Testis (tissue), 3 donors: ENCODE results near the gene C5orf58. TPM values are rescaled to one million over a fixed set of nuclear protein-coding genes. Genes with fewer than 3 reads are reported as not detected.

Experiments used
- DNase-seq: peaks from one replicate; pipeline ENCODE4 v3.0.0-alpha.2; 2019
- H3K27ac ChIP-seq, 2 donors: fragments of 200-600 bp; sonication (generic); one replicate each; pipeline ENCODE4 v1.5.1; 2019
- H3K27me3 ChIP-seq: fragments of 200-600 bp; sonication (generic); one replicate; pipeline ENCODE4 v1.5.1; 2019
- H3K36me3 ChIP-seq: fragments of 200-600 bp; sonication (generic); one replicate; pipeline ENCODE4 v1.5.1; 2017; ENCODE audit warnings: low read depth; ENCODE audit errors: missing control alignments
- H3K4me1 ChIP-seq: fragments of 200-600 bp; sonication (generic); one replicate; pipeline ENCODE4 v1.5.1; 2019
- H3K4me3 ChIP-seq, 2 donors: fragments of 200-600 bp; sonication (generic); one replicate each; pipeline ENCODE4 v1.5.1; 2017 to 2019
- H3K9me3 ChIP-seq: fragments of 200-600 bp; sonication (generic); one replicate; pipeline ENCODE4 v1.5.1; 2017
- CTCF ChIP-seq, 3 experiments: fragments of 450-650 bp in 2 of 3; fragments of 200-600 bp in 1 of 3; sonication (generic) in 1 of 3; IDR thresholded peaks; one replicate each; pipeline ENCODE4 v1.5.1; 2016 to 2019; ENCODE audit warnings: antibody characterized with exemption in 3 of 3, mild to moderate bottlenecking in 2 of 3, moderate library complexity in 1 of 3
- POLR2A ChIP-seq: fragments of 450-650 bp; IDR thresholded peaks from one replicate; pipeline ENCODE4 v1.6.1; 2017; ENCODE audit warnings: antibody characterized with exemption, mild to moderate bottlenecking, moderate library complexity
- WGBS, 2 donors: methylation state at CpG; one replicate each; pipeline ENCODE4 v1.1.5; 2018; 5-methylcytosine and 5-hydroxymethylcytosine counted together
- intact Hi-C: fragments of 100-400 bp; cut with DNase I; formaldehyde crosslinking; loops from one replicate; pipeline ENCODE4 v1.15.1; 2023; ENCODE audit warnings: low total_unique reads
- polyA plus RNA-seq: library from polyadenylated mRNA; stranded (reverse); fragments of 350-450 nt; fragmentation: Illumina TruSeq; extraction: RNeasy Lipid Tissue Mini Kit (QIAGEN cat#74804); gene quantifications from one replicate; pipeline ENCODE4 v1.2.3, GENCODE V29; 2014; ENCODE audit warnings: low read depth, low replicate concordance; ENCODE audit not compliant: insufficient read depth
- total RNA-seq, 2 donors: library from RNA; depleted of rRNA; stranded (reverse); fragments of >200 nt; gene quantifications; one replicate each; pipeline ENCODE4 v1.2.3, GENCODE V29; 2016

C5orf58 gene
- total and polyA plus RNA-seq, 3 donors from 2014 or later = 40.9 to 266 (median 72.7) TPM

- TF ChIP-seq POLR2A = no peak
- TF ChIP-seq CTCF (IDR thresholded peaks at IDR 0.05) = no peak
- Histone ChIP-seq H3K27me3 (no peaks in the 10 kb centered on the region), H3K27ac (no peak overlapping the region), H3K4me1 (peaks cover 30% of the 10 kb centered on the region), H3K9me3 (no peaks in the 10 kb centered on the region), H3K4me3 (no peak overlapping the region), H3K36me3 (no peaks in the 10 kb centered on the region)
- 85 to 86% methylated on average over 8 of the region's 8 CpGs for WGBS, 2 donors
- intact Hi-C loops = no loop called here
- no peak for DNase-seq
Observed at GRCh38 chr5:170275376-170275994, 42.7 kb downstream of the C5orf58 start.

- no peaks in the 10 kb centered on the region for H3K36me3 ChIP-seq
- H3K4me3 ChIP-seq = no peak overlapping the region
- no peaks in the 10 kb centered on the region for H3K9me3 ChIP-seq
- H3K4me1 ChIP-seq = peaks cover 34% of the 10 kb centered on the region
- 94 to 100% methylated on average over 2 of the region's 2 CpGs for WGBS, 2 donors
- no peak for TF ChIP-seq CTCF (IDR thresholded peaks at IDR 0.05)
- TF ChIP-seq POLR2A = no peak
- no peaks in the 10 kb centered on the region for H3K27me3 ChIP-seq
- no peak for DNase-seq
- intact Hi-C loops = no loop called here
- H3K27ac ChIP-seq = no peak overlapping the region
Observed at GRCh38 chr5:170276140-170276539, 43.4 kb downstream of the C5orf58 start.

GRCh38 chr5:170277867-170278281 is 45.1 kb downstream of the C5orf58 start:
- DNase-seq = no peak
- intact Hi-C loops = no loop called here
- 79 to 84% methylated on average over 6 of the region's 6 CpGs for WGBS, 2 donors

GRCh38 chr5:170278611-170279458 is 46.0 kb downstream of the C5orf58 start:
- peak overlapping the region; percentile 55 to 78 for H3K27ac ChIP-seq
- H3K36me3 ChIP-seq = no peaks in the 10 kb centered on the region
- H3K4me1 ChIP-seq = peaks cover 26% of the 10 kb centered on the region
- no peak for DNase-seq
- intact Hi-C loops = no loop called here
- 60 to 70% methylated on average over 8 to 9 of the region's 9 CpGs for WGBS, 2 donors
- TF ChIP-seq POLR2A = no peak
- no peak for TF ChIP-seq CTCF (IDR thresholded peaks at IDR 0.05)
- no peaks in the 10 kb centered on the region for H3K9me3 ChIP-seq
- H3K27me3 ChIP-seq = no peaks in the 10 kb centered on the region
- no peak overlapping the region for H3K4me3 ChIP-seq

More at GRCh38 chr5:170277867-170278281, 45.1 kb downstream of the C5orf58 start:
- peaks cover 26% of the 10 kb centered on the region for H3K4me1 ChIP-seq
- H3K27me3 ChIP-seq = no peaks in the 10 kb centered on the region
- H3K36me3 ChIP-seq = no peaks in the 10 kb centered on the region
- H3K4me3 ChIP-seq = no peak overlapping the region
- H3K27ac ChIP-seq = no peak overlapping the region
- TF ChIP-seq CTCF (IDR thresholded peaks at IDR 0.05) = no peak
- H3K9me3 ChIP-seq = no peaks in the 10 kb centered on the region
